Activated CD4-positive, alpha-beta T cell treated with anti-CD3 and anti-CD28 coated beads, Interleukin-2, Interleukin-4, amounts not matched to agents 100 ng/mL and 50 ng/mL, durations not matched to agents 16 hours and 8 hours (primary cell): ENCODE measurements around the gene CAMK2G.
A peak's percentile ranks its signal among the peaks of the same experiment; 100 is the strongest.

ENCODE experiments used
- DNase-seq: peaks from one replicate; pipeline ENCODE4 v3.0.0-alpha.2; 2020; ENCODE audit warnings: low spot score

CAMK2G gene

DNA sequence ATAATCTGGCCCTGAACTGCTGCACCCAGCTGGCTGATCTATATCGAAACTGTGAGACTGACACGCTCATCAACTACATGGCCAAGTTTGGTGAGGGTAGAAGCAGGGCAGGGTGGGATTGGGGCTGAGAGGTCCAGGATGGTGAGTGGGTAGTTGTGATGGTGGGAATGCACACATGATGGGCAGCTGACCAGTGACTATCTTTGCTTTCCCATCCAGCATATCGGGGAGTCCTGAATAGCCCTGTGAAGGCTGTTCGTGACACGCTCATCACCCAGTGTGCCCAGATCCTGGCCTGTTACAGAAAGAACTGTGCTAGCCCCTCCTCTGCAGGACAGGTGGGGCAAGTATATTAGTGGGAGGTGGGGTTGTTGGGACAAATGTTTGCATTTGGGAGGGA is 105.0 kb downstream of the CAMK2G start:
- DNase-seq = no peak

DNA sequence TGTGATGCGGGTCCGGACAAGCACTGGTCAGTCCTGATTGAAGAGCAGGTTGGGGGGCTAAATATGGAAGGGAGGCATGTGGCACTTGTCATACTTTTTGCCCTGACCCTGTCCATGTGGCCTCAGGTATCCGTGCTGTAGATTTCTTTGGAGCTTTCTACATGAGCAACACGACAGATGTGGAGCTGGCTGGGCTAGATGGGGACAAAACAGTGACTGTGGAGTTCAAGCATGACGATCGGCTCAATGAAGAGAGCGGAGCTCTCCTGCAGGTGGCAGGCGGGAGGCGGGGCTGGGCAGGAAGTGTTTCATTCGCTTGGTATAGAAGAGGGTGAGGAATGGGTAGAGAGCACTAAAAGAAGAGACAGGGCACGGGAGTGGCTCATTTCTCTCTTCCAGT is 105.5 kb downstream of the CAMK2G start:
- peak; percentile 50 for DNase-seq

DNA sequence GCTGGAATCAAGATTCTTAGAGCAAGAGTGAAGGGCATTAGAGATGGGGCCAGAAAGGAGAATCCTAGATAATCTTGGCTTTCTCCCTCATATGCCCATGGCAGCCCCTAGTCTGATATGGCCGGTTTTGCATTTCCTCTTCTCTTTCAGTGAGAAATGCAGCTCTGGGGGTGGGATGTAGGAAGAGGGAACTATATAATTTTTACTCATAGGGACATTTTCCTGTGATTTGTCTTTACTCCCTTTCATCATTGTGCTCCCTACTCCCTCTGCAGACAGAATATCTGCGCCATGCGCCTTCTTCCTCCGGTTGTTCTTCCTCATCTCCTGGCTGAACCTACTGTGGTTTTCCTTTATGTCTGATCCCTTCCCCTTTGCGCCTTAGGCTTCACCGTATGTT is 109.3 kb downstream of the CAMK2G start:
- DNase-seq = no peak

DNA sequence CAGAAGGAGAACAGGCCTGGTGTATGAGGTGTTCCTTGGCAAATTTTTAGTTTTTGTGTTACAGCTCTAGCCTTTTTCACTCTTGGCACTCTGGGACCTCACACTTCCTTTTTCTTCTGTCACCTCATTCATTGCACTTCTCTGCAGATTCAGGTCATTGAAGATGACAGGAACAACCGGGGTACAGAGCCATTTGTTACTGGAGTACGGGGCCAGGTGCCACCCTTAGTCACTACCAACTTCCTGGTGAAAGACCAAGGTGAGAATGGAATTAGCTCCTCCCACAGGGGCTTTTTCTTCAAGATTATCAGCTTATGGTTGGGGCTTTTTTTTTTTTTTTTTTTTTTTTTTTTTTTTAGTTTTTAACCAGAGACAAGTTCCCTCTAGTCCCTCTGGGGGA is 111.0 kb downstream of the CAMK2G start:
- peak; percentile 49 for DNase-seq

DNA sequence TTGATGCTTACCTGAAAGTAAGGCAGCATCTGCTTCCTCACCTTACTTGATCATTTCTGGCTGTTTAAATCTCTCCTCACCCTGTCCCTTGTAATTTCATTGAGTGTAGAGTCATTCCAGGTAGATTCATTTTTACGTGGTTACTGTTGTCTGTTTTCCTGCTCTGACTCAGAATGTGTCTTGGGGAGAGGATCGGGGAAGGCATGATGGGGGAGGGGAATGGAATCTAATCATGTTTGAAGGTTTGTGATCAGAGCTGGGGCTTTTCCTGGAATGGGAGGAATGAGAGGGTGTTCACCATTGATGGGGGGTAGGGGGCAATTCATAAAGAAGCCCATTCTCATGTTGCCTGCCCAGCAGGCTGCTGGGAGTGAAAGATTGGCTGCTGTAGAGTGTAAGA is 111.4 kb downstream of the CAMK2G start:
- peak; percentile 89 for DNase-seq
